SK-N-SH treated with all-trans-retinoic acid at 6 μM for 48 hours (cell line): ENCODE data around the gene SESN2.

Experiments used
- ATAC-seq: fragments of 200-7000 bp; cut with Tn5 transposase; 3 replicates; pipeline ENCODE4 v1.9.1; 2020; ENCODE audit warnings: mild to moderate bottlenecking, moderate library complexity
- ARNTL ChIP-seq: fragments of 450-650 bp; formaldehyde crosslinking; IDR thresholded peaks from 2 replicates; pipeline ENCODE4 v1.5.0; 2020; ENCODE audit warnings: low read depth, mild to moderate bottlenecking, moderate library complexity, borderline replicate concordance
- CSDC2 ChIP-seq: fragments of 250-450 bp; sonication (Bioruptor Pico); IDR thresholded peaks from 2 replicates; pipeline ENCODE4 v1.5.0; 2020; ENCODE audit warnings: mild to moderate bottlenecking, moderate library complexity
- GLIS3 ChIP-seq: fragments of 250-450 bp; sonication (Bioruptor Pico); IDR thresholded peaks from 2 replicates; pipeline ENCODE4 v1.5.0; 2020; ENCODE audit warnings: mild to moderate bottlenecking, moderate library complexity
- ISL1 ChIP-seq: fragments of 250-450 bp; sonication (Bioruptor Pico); IDR thresholded peaks from 2 replicates; pipeline ENCODE4 v2.1.2; 2022; ENCODE audit warnings: mild to moderate bottlenecking, moderate library complexity
- PPARA ChIP-seq: fragments of 250-450 bp; sonication (Bioruptor Pico); IDR thresholded peaks from 2 replicates; pipeline ENCODE4 v1.5.0; 2020; ENCODE audit warnings: mild to moderate bottlenecking, borderline replicate concordance
- RARB ChIP-seq: fragments of 250-450 bp; sonication (Bioruptor Pico); IDR thresholded peaks from 2 replicates; pipeline ENCODE4 v1.8.0; 2021; ENCODE audit warnings: mild to moderate bottlenecking, moderate library complexity
- SNAI2 ChIP-seq: fragments of 250-450 bp; sonication (Bioruptor Pico); IDR thresholded peaks from 2 replicates; pipeline ENCODE4 v1.5.0; 2020; ENCODE audit warnings: mild to moderate bottlenecking, moderate library complexity
- TCF4 ChIP-seq: fragments of 250-450 bp; sonication (Bioruptor Pico); IDR thresholded peaks from 2 replicates; pipeline ENCODE4 v1.8.0; 2021; ENCODE audit warnings: mild to moderate bottlenecking, moderate library complexity, borderline replicate concordance
- ZFP3 ChIP-seq: fragments of 250-450 bp; sonication (Bioruptor Pico); IDR thresholded peaks from 2 replicates; pipeline ENCODE4 v1.5.0; 2020; ENCODE audit warnings: mild to moderate bottlenecking, moderate library complexity
- ZFP30 ChIP-seq: fragments of 450-650 bp; formaldehyde crosslinking; IDR thresholded peaks from 2 replicates; pipeline ENCODE4 v1.5.0; 2022; ENCODE audit warnings: mild to moderate bottlenecking, moderate library complexity
- ZNF565 ChIP-seq: fragments of 450-650 bp; formaldehyde crosslinking; conservative IDR thresholded peaks from 2 replicates; pipeline ENCODE4 v1.5.0; 2020; ENCODE audit warnings: low read depth, mild to moderate bottlenecking, moderate library complexity
- ZNF8 ChIP-seq: fragments of 450-650 bp; formaldehyde crosslinking; IDR thresholded peaks from 2 replicates; pipeline ENCODE4 v1.5.0; 2020; ENCODE audit warnings: mild to moderate bottlenecking, moderate library complexity
- TF ChIP-seq, protein P1 (sequence below): fragments of 250-450 bp; sonication (Bioruptor Pico); IDR thresholded peaks from 2 replicates; pipeline ENCODE4 v1.8.0; 2021; ENCODE audit warnings: low read depth, mild to moderate bottlenecking, moderate library complexity, borderline replicate concordance
- TF ChIP-seq, protein P2 (sequence below): fragments of 250-450 bp; sonication (Bioruptor Pico); IDR thresholded peaks from 2 replicates; pipeline ENCODE4 v1.5.1; 2021; ENCODE audit warnings: mild to moderate bottlenecking, moderate library complexity
- TF ChIP-seq, protein P3 (sequence below): fragments of 250-450 bp; sonication (Bioruptor Pico); IDR thresholded peaks from 2 replicates; pipeline ENCODE4 v1.5.0; 2020; ENCODE audit warnings: mild to moderate bottlenecking, moderate library complexity

The SESN2 gene

DNA sequence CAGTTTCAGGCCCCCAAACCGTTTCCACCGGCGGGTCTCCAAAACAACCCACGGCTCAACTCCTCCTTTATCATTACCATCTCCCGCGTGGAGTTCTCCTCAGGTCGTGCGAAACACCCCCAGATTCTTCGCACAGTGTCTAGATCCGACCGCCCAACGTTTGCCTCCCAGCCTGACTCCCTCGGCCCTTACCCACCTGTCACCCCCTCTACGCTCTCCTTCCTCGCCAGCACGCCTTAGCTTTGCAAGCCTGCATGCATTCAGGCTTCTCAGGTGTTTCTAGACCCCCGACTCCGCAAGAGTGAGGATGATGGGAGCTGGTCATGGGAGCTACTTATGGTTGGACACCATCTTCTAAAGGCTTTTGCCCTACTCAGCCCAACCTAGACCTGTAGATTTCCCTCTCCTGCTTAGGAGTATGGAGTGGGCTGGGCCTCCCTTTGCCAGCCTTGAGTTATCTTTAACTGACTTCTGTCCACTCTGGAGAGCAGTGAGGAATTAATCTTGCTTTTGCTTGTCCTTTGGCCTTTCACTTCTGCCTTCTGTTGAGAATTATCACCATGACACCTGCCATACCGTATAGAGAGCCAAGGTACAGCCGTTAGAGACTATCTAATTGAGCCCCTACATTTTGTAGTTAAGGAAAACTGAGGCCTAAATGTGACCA, 22.5 kb upstream of the SESN2 start:
- 0 out of 3 replicates have a peak, but pooled peaks have one; percentile 0 for ATAC-seq
- TF ChIP-seq ISL1 (CRISPR knock-in tag) (no peak), ZFP3 (no peak), PPARA (CRISPR knock-in tag) (no peak), ZNF565 (CRISPR knock-in tag) (no peak), RARB (no peak), TCF4 (no peak), ARNTL (CRISPR knock-in tag) (no peak), SNAI2 (CRISPR knock-in tag) (no peak), CSDC2 (CRISPR knock-in tag) (no peak), GLIS3 (no peak), ZFP30 (CRISPR knock-in tag) (no peak)
- TF ChIP-seq, protein P1, sequence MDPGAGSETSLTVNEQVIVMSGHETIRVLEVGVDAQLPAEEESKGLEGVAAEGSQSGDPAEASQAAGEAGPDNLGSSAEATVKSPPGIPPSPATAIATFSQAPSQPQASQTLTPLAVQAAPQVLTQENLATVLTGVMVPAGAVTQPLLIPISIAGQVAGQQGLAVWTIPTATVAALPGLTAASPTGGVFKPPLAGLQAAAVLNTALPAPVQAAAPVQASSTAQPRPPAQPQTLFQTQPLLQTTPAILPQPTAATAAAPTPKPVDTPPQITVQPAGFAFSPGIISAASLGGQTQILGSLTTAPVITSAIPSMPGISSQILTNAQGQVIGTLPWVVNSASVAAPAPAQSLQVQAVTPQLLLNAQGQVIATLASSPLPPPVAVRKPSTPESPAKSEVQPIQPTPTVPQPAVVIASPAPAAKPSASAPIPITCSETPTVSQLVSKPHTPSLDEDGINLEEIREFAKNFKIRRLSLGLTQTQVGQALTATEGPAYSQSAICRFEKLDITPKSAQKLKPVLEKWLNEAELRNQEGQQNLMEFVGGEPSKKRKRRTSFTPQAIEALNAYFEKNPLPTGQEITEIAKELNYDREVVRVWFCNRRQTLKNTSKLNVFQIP (CRISPR knock-in tag), result no peak
- TF ChIP-seq, protein P2, sequence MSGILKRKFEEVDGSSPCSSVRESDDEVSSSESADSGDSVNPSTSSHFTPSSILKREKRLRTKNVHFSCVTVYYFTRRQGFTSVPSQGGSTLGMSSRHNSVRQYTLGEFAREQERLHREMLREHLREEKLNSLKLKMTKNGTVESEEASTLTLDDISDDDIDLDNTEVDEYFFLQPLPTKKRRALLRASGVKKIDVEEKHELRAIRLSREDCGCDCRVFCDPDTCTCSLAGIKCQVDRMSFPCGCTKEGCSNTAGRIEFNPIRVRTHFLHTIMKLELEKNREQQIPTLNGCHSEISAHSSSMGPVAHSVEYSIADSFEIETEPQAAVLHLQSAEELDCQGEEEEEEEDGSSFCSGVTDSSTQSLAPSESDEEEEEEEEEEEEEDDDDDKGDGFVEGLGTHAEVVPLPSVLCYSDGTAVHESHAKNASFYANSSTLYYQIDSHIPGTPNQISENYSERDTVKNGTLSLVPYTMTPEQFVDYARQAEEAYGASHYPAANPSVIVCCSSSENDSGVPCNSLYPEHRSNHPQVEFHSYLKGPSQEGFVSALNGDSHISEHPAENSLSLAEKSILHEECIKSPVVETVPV, result no peak
- TF ChIP-seq, protein P3, sequence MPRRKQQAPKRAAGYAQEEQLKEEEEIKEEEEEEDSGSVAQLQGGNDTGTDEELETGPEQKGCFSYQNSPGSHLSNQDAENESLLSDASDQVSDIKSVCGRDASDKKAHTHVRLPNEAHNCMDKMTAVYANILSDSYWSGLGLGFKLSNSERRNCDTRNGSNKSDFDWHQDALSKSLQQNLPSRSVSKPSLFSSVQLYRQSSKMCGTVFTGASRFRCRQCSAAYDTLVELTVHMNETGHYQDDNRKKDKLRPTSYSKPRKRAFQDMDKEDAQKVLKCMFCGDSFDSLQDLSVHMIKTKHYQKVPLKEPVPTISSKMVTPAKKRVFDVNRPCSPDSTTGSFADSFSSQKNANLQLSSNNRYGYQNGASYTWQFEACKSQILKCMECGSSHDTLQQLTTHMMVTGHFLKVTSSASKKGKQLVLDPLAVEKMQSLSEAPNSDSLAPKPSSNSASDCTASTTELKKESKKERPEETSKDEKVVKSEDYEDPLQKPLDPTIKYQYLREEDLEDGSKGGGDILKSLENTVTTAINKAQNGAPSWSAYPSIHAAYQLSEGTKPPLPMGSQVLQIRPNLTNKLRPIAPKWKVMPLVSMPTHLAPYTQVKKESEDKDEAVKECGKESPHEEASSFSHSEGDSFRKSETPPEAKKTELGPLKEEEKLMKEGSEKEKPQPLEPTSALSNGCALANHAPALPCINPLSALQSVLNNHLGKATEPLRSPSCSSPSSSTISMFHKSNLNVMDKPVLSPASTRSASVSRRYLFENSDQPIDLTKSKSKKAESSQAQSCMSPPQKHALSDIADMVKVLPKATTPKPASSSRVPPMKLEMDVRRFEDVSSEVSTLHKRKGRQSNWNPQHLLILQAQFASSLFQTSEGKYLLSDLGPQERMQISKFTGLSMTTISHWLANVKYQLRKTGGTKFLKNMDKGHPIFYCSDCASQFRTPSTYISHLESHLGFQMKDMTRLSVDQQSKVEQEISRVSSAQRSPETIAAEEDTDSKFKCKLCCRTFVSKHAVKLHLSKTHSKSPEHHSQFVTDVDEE (CRISPR knock-in tag), result no peak

DNA sequence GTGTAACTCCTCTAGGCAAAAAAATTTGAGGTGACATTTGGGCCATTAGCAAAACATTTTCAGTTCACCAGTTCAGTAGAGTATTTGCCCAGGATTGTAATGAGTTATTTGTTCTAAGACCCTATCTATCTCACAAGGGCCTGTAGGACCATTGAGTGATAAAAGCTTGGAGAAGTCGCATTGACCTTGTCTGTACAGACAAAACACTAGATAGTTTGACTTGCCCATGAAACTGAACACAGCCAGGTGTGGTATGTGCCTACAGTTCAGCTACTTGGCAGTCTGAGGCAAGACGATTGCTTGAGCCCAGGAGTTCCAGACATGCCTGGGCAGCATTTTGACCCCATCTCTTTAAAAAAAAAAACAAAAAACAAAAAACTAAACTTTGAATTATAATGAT, 20.3 kb upstream of the SESN2 start:
- TF ChIP-seq ZFP30 (CRISPR knock-in tag) (no peak), SNAI2 (CRISPR knock-in tag) (no peak), TCF4 (no peak)
- ATAC-seq, result no peak

DNA sequence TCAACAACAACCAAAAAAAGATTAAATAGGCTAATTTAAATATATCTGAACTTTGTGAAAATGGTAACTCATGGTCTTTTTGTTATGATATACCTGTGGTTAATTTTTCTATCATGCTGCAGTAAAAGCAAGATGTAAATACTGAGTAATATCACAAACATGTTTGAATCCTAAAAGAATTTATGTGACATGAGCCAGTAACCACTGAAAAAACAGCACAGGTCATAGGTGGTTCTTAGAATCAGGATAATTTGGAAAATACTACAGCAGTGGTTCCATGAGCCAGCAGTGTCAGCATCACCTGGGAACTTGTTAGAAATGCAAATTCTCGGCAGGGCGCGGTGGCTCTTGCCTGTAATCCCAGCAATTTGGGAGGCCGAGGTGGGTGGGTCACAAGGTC, 19.3 kb upstream of the SESN2 start:
- no peak for TF ChIP-seq ZNF8 (CRISPR knock-in tag)
- TF ChIP-seq, all 23 proteins: peak for 0
- no peak for ATAC-seq

DNA sequence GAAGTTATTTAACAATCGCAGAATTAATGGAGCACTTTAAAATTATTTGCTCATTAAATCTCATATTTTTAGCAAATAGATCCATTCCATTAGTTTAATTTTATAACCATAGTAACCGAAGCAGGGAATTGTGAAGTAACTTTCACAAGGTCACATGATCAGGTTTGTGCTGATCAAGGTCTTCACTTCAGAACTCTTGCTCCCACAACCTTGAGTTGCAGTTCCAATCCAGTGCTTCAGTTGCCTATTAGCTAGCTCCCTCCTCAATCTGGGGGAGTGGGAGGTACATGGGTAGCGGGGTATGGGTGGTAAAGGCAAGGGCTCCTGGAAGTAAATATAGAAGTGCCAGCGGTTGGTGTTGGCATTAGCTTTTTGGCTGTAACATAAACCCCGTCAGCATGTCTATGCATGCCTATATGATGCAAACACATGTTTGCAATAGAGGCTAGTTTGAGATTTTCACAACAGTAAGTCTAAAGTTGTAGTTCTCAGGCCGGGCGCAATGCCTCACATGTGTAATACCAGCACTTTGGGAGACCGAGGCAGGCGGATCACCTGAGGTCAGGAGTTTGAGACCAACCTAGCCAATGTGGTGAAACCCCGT, 17.6 kb upstream of the SESN2 start:
- ATAC-seq, result no peak
- TF ChIP-seq RARB (no peak), ISL1 (CRISPR knock-in tag) (no peak)
- TF ChIP-seq, protein P1 (CRISPR knock-in tag), result no peak

DNA sequence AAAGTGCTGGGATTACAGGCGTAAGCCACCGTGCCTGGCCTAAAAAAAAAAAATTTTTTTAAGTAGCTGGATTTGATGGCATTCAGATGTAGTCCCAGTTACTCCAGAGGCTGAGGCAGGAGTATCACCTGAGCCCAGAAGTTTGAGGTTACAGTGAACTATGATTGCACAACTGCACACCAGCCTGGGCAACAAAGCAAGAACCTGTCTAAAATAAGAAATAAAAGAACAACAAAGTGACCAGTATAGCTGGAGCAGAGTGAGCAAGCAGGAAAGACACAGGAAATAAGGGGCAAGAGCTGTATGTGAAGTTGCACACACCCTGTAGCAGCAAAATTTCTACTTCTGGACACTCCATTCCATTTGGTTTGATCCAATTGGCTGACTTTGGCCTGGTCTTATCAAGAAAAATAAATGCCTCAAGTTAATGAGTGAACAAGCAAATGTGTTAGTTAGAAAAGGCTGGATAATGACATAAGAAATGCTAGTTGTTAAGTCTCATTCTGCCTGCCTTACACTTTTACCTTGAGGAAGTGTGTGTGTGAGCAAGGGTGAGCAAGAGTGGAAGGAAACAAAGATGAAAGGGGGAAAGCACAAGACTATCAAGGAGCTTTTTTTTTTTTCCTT, 15.5 kb upstream of the SESN2 start:
- TF ChIP-seq, protein P2, result no peak

More for the DNA sequence above, 15.5 kb upstream of the SESN2 start:
- no peak for ATAC-seq
